Activated CD4-positive, alpha-beta memory T cell treated with anti-CD3 and anti-CD28 coated beads, Interleukin-2, amount 10 ng/mL, durations not matched to agents 7 days and 5 days (primary cell): ENCODE measurements around the gene SLC26A9. TPM values are rescaled to one million over a fixed set of nuclear protein-coding genes. Genes with fewer than 3 reads are reported as not detected.
A peak's percentile ranks its signal among the peaks of the same experiment; 100 is the strongest.

Experiments
- CTCF ChIA-PET: fragments of 350-600 bp; sonication (Branson Sonifier 250); formaldehyde crosslinking; loops from one replicate; lab custom pipeline; 2021; ENCODE audit warnings: antibody characterized with exemption, inconsistent platforms; lab: Charles Lee
- POLR2A ChIA-PET: fragments of 350-600 bp; sonication (Branson Sonifier 250); formaldehyde crosslinking; loops from one replicate; lab custom pipeline; 2021; ENCODE audit warnings: antibody characterized with exemption; lab: Charles Lee
- DNase-seq: peaks from one replicate; pipeline ENCODE4 v3.0.0-alpha.2; 2020
- H3K27ac Mint-ChIP-seq: one replicate; pipeline ENCODE4 v1.8.0; 2021; ENCODE audit warnings: mild to moderate bottlenecking, mixed read lengths
- H3K27me3 Mint-ChIP-seq: one replicate; pipeline ENCODE4 v1.8.0; 2021; ENCODE audit warnings: mixed read lengths
- H3K36me3 Mint-ChIP-seq: one replicate; pipeline ENCODE4 v1.8.0; 2021; ENCODE audit warnings: low read depth, mixed read lengths
- H3K4me1 Mint-ChIP-seq: one replicate; pipeline ENCODE4 v1.8.0; 2021; ENCODE audit warnings: mixed read lengths
- H3K4me3 Mint-ChIP-seq: one replicate; pipeline ENCODE4 v1.8.0; 2021; ENCODE audit warnings: mild to moderate bottlenecking, mixed read lengths
- H3K9me3 Mint-ChIP-seq: one replicate; pipeline ENCODE4 v1.8.0; 2021; ENCODE audit warnings: mixed read lengths
- total RNA-seq, 2 experiments: library from RNA; stranded (reverse); gene quantifications; one replicate each; pipeline ENCODE4 v1.2.3, GENCODE V29; 2021

The SLC26A9 gene, protein sequence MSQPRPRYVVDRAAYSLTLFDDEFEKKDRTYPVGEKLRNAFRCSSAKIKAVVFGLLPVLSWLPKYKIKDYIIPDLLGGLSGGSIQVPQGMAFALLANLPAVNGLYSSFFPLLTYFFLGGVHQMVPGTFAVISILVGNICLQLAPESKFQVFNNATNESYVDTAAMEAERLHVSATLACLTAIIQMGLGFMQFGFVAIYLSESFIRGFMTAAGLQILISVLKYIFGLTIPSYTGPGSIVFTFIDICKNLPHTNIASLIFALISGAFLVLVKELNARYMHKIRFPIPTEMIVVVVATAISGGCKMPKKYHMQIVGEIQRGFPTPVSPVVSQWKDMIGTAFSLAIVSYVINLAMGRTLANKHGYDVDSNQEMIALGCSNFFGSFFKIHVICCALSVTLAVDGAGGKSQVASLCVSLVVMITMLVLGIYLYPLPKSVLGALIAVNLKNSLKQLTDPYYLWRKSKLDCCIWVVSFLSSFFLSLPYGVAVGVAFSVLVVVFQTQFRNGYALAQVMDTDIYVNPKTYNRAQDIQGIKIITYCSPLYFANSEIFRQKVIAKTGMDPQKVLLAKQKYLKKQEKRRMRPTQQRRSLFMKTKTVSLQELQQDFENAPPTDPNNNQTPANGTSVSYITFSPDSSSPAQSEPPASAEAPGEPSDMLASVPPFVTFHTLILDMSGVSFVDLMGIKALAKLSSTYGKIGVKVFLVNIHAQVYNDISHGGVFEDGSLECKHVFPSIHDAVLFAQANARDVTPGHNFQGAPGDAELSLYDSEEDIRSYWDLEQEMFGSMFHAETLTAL
- not detected for total RNA-seq

DNA sequence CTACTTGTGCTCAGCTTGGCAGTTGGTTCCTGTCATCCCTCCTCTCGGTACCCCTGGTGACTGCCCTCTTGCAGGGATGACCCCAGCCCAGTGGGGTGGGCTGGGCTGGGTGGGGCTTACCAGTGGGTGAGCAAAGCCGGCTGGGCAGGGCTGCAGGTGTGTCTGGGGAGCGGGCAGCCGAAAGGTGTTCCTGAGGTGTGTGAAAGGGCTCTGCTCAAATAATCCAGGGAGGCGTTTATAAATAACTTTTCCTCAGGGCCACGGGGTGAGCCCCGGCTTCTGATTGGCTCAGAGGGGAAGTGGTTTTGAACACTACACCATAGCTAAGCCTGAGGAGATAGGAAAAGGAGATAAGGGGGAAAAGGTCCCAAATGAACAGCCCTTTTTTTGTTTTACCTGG, at the start of gene SLC26A9:
SLC26A9 (minus strand) TSS at position 212 of the 400 bp plus-strand sequence. CDS start 7,636 bp downstream, outside the sequence.
- Mint-ChIP-seq H3K9me3 (no peaks in the 10 kb centered on the region), H3K27me3 (peaks cover 52% of the 10 kb centered on the region), H3K36me3 (no peaks in the 10 kb centered on the region), H3K4me3 (no peak within 1 kb of the TSS), H3K4me1 (no peaks in the 10 kb centered on the region), H3K27ac (no peak within 1 kb of the TSS)
- DNase-seq: no peak
- ChIA-PET POLR2A (no interaction called here), CTCF (no interaction called here)

DNA sequence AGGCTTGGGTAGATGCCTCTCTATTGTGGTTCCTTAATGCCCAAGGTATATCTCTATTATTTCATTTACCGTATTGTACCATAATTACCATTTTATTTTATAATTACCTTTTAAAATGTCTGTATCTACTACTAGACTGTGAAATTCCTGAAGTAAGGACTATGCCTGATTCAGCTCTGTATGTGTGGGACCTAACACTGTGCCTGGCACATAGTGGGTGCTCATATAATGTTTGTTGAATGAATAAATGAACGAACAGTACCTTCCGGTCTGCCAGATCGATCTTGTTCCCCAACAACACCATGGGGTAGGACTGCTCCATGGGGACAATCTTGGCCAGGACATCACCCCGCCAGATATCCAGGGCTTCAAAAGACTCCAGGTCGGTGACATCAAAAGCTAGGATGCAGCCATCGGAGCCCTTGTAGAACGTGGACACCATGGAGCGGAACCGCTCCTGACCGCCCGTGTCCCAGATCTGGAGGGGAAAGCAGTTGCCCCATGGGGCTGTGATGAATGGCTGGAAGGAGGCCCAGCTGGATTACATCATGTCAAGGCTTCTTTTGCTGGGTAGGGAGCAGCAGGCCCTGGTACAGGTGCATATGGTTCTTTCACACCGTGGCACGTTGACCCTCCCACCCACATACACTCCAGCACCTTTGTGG, 49.1 kb upstream of the SLC26A9 start:
- CTCF ChIA-PET: interaction anchor here (1.4 to 1.5 kb wide), 2 partner anchors 15 to 200 kb away, joined by 3 to 7 read pairs; no protein-coding TSS in a partner anchor
- Mint-ChIP-seq H3K4me1 (no peaks in the 10 kb centered on the region), H3K36me3 (no peaks in the 10 kb centered on the region), H3K27me3 (peaks cover 22% of the 10 kb centered on the region), H3K9me3 (no peaks in the 10 kb centered on the region), H3K27ac (no peak overlapping the region), H3K4me3 (no peak overlapping the region)
- DNase-seq: no peak
- POLR2A ChIA-PET: no interaction called here

DNA sequence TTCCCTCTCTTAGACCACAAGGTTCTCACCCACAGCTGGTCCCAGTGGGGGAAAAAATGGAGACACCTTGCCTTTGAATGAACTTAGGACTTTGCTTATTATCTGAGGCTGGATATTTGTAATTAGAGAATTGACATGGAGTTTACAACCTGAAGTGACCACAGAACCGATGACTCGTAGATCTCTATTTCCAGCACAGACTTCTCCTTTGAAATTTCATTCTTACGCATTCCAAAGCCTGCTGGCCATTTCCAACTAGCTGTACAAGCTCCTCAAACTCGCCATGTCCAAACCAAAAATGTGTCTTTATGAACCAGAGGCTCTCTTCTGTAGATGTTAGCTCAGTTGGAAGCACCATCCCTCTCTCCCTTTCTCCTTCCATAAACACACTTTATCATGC, 48.0 kb upstream of the SLC26A9 start:
- ChIA-PET CTCF (interaction anchor here (1.5 kb wide), 1 partner anchor 14 kb away, joined by 7 read pairs; no protein-coding TSS in a partner anchor), POLR2A (no interaction called here)
- Mint-ChIP-seq H3K27ac (no peak overlapping the region), H3K9me3 (no peaks in the 10 kb centered on the region), H3K36me3 (no peaks in the 10 kb centered on the region), H3K4me3 (no peak overlapping the region), H3K27me3 (peaks cover 19% of the 10 kb centered on the region), H3K4me1 (no peaks in the 10 kb centered on the region)
- no peak for DNase-seq

DNA sequence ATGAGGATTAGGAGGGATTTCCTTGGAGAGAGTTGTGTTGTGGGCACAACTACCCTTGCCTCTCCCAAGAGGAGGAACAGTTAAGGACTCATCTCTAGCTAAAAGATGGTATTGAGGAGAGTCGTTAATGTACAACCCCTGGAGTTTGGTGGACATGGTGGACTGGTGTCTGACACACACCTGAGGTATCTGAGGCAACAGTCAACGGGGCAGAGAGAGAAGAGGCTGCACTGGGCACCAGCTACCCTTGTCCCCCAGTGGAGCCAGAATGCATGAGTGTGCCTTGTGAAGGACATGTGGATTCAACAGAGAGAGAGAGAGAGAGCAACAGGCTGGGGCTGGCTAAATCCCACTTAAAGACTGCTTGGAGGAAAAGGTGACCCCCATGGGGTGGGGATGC, 47.0 kb upstream of the SLC26A9 start:
- CTCF ChIA-PET: no interaction called here
- H3K9me3 Mint-ChIP-seq: no peaks in the 10 kb centered on the region
- peaks cover 19% of the 10 kb centered on the region for H3K27me3 Mint-ChIP-seq
- no peak for DNase-seq
- POLR2A ChIA-PET: no interaction called here
- no peaks in the 10 kb centered on the region for H3K4me1 Mint-ChIP-seq
- no peak overlapping the region for H3K27ac Mint-ChIP-seq
- H3K4me3 Mint-ChIP-seq: no peak overlapping the region
- no peaks in the 10 kb centered on the region for H3K36me3 Mint-ChIP-seq

DNA sequence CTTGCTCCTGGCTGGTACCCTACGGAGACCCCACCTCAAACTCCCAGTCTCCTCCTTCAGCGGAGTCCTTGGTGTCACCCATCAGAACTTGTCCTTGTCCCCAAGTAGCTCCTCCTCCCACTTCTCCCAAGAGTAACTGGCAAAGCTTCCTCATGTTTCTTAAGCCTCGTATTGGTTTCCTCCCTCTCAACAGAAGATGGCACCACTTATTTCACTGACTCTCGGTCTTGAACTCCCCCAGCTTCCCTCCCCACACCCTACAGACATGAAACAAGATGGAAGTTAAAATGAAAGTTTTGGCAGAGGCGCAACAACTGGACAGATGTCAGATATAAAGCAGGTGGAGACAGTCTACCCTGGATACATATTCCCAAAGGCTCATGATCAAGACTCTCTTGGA, 46.5 kb upstream of the SLC26A9 start:
- POLR2A ChIA-PET: no interaction called here
- Mint-ChIP-seq H3K4me1 (no peaks in the 10 kb centered on the region), H3K27me3 (peaks cover 18% of the 10 kb centered on the region), H3K36me3 (no peaks in the 10 kb centered on the region), H3K4me3 (no peak overlapping the region), H3K9me3 (no peaks in the 10 kb centered on the region), H3K27ac (no peak overlapping the region)
- CTCF ChIA-PET: no interaction called here
- DNase-seq: no peak

DNA sequence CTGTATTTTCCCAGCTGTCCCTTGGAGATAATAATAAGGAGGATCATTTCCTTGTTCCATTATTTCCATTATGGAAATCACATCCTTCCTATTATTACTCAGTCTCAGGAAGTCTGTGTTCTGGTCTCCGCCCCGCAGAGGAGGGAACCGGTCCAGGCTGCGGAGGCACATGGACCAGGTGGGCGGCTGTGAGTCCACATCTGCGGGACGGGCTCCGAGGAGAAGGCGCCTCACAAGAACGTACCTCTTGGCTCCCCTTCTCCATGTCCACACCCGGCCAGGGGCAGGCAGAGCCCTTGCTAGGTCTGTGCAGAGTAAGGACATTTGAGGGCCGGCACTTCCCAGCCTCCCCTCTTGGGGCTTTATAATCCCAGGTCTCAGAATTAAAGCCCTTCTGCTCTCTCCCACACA, 45.3 kb upstream of the SLC26A9 start:
- ChIA-PET POLR2A (no interaction called here), CTCF (interaction anchor here (3.9 kb wide), 1 partner anchor 11 kb away, joined by 32 read pairs; no protein-coding TSS in a partner anchor)
- no peaks in the 10 kb centered on the region for H3K4me1 Mint-ChIP-seq
- H3K9me3 Mint-ChIP-seq: no peaks in the 10 kb centered on the region
- peaks cover 15% of the 10 kb centered on the region for H3K27me3 Mint-ChIP-seq
- no peak overlapping the region for H3K27ac Mint-ChIP-seq
- H3K36me3 Mint-ChIP-seq: no peaks in the 10 kb centered on the region
- no peak overlapping the region for H3K4me3 Mint-ChIP-seq
- no peak for DNase-seq

DNA sequence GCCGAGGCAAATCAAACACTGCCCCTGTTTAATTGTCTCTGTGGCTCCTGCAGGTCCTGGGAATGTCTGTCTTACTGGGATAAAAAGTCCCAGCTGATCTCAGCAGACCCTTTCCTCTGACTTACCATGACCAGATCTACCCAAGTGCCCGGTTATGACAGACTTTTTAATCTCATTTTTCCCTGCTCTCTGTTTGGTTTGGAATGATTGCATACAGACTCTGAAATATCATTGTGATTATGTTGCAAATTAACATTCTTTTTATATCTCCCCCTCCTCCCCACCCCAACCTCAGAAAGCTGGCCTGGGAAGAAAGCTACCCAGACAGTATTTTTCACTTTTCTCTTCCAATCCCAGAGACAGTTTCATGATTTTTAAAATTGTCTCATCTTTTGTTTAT, 43.6 kb upstream of the SLC26A9 start:
- ChIA-PET POLR2A (no interaction called here), CTCF (interaction anchor here (1.1 to 6.5 kb wide), 7 partner anchors 10 to 328 kb away, joined by 3 to 46 read pairs (median 3); no protein-coding TSS in a partner anchor)
- Mint-ChIP-seq H3K27me3 (peaks cover 16% of the 10 kb centered on the region), H3K9me3 (peaks cover 5% of the 10 kb centered on the region), H3K27ac (no peak overlapping the region), H3K4me1 (no peaks in the 10 kb centered on the region), H3K36me3 (no peaks in the 10 kb centered on the region), H3K4me3 (no peak overlapping the region)
- no peak for DNase-seq

DNA sequence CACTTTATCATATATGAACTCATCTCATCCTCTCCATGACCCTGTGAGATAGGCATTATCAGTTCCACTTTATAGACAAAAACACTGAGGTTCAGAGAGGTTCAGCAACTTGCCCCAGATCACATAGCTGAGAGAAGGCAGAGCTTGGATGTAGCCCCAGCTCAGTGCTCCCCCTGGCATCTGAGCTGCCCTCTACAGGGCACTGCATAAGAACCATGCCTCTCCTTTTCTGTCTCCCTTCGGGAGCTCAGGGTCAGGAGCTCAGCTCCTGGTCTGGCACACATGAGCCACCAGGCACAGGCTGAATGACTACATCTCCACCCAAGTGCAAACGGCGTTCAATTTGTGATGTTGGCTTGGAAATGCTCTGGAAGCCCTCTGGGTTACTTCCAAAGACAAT, 43.0 kb upstream of the SLC26A9 start:
- H3K4me3 Mint-ChIP-seq: no peak overlapping the region
- no peak overlapping the region for H3K27ac Mint-ChIP-seq
- H3K36me3 Mint-ChIP-seq: no peaks in the 10 kb centered on the region
- CTCF ChIA-PET: interaction anchor here (1.0 to 6.5 kb wide), 9 partner anchors 9 to 328 kb away, joined by 3 to 46 read pairs (median 5); no protein-coding TSS in a partner anchor
- DNase-seq: no peak
- peaks cover 5% of the 10 kb centered on the region for H3K9me3 Mint-ChIP-seq
- H3K4me1 Mint-ChIP-seq: no peaks in the 10 kb centered on the region
- H3K27me3 Mint-ChIP-seq: peaks cover 13% of the 10 kb centered on the region
- POLR2A ChIA-PET: no interaction called here

DNA sequence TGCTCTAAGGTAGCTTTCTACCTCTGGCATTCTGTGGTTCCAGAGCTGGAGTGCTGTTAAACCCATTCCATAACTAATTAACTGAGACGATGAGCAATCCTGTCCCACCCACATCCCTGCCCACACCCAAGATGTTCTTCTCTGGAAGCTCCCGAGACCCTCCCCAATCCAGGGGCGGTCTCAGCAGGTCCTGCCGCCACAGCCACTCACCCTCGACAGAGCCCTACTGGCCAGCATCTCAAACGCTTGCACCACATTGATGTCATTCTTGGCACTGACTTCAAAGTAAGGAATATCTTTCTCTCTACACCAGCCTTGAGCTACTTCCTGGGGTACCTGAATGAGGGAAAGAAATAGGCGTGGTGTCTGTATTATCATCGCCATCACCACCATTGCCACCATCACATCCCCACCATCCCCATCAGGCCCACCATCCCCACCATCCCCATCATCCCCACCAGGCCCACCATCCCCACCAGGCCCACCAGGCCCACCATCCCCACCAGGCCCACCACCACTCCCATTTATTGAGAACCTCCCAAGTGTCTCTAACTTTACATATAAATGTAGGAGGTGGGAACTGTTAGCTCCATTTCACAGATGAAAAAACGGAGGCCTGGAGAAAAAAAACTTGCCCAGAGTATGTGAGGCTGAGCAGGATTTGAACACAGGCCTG, 42.2 kb upstream of the SLC26A9 start:
- H3K27ac Mint-ChIP-seq: no peak overlapping the region
- no peaks in the 10 kb centered on the region for H3K4me1 Mint-ChIP-seq
- no peaks in the 10 kb centered on the region for H3K36me3 Mint-ChIP-seq
- no peak overlapping the region for H3K4me3 Mint-ChIP-seq
- peaks cover 12% of the 10 kb centered on the region for H3K27me3 Mint-ChIP-seq
- H3K9me3 Mint-ChIP-seq: peaks cover 5% of the 10 kb centered on the region
- ChIA-PET CTCF (interaction anchor here (0.6 to 6.5 kb wide), 10 partner anchors 8 to 393 kb away, joined by 3 to 46 read pairs (median 4); no protein-coding TSS in a partner anchor), POLR2A (no interaction called here)
- no peak for DNase-seq

DNA sequence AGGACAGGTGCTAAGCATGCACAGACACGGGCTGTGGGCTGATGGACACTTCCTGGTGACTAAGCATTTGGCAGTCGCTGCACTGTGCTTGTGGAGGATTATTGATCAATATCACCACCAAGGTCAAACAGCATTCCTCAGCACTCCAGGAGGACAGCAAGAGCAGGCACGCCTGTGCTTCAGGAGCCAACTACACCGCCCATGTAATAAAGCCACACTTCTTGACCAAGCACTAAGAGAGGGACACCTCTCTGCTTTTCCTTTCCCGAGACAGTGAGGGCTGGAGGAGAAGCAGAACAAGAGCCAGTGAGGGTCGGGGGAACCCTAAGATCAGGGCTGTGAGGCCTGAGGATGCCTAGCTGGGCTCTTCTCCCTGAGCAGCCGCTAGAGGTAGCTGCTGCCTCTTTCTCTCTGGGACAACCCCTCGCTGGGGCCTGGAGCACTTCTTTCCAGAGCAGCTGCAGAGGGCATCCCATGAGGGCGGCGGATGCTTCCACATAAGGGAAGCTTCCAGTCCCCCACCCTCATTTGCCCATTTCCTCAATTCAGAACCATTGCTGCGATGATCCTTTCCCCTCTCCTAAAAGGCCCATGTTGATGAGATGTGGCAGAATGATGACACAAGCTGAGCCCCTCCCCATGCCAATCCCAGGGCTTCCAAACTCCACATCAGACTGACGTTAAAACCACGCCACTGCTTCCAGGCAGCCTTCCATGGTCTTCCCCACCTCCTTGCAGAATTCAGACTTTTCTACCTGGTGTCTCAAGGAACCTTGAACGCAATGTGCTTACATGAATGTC, 40.9 kb upstream of the SLC26A9 start:
- ChIA-PET POLR2A (no interaction called here), CTCF (interaction anchor here (0.7 to 6.5 kb wide), 4 partner anchors 121 to 209 kb away, joined by 3 to 46 read pairs (median 3); partner anchors contain the start of gene RAB29)
- Mint-ChIP-seq H3K4me1 (no peaks in the 10 kb centered on the region), H3K27me3 (peaks cover 7% of the 10 kb centered on the region), H3K9me3 (peaks cover 5% of the 10 kb centered on the region), H3K27ac (no peak overlapping the region), H3K4me3 (no peak overlapping the region), H3K36me3 (no peaks in the 10 kb centered on the region)
- peak; percentile 29 for DNase-seq

DNA sequence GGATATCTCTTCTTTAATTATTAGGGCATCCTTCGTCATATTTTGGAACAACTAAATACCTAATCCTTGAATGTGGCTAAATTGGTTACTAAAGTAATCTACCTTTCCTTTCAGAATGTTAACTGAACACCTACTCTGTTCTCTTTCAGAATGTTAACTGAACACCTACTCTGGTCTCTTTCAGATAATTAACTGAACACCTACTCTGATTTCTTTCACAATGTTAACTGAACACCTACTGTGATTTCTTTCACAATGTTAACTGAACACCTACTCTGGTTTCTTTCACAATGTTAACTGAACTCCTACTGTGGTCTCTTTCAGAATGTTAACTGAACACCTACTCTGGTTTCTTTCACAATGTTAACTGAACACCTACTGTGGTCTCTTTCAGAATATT, 38.0 kb upstream of the SLC26A9 start:
- H3K27ac Mint-ChIP-seq: no peak overlapping the region
- H3K4me3 Mint-ChIP-seq: no peak overlapping the region
- DNase-seq: no peak
- H3K4me1 Mint-ChIP-seq: no peaks in the 10 kb centered on the region
- H3K27me3 Mint-ChIP-seq: peaks cover 9% of the 10 kb centered on the region
- POLR2A ChIA-PET: no interaction called here
- H3K9me3 Mint-ChIP-seq: peaks cover 5% of the 10 kb centered on the region
- no peaks in the 10 kb centered on the region for H3K36me3 Mint-ChIP-seq
- CTCF ChIA-PET: interaction anchor here (1.2 to 6.5 kb wide), 3 partner anchors 62 to 189 kb away, joined by 4 to 46 read pairs (median 5); no protein-coding TSS in a partner anchor
